GM12878 (cell line): Measurements from ENCODE around the gene TDRD7.

Source experiments
- BCL3 ChIP-seq: IDR thresholded peaks from 2 replicates; pipeline ENCODE4 v1.6.1; 2011; ENCODE audit warnings: borderline replicate concordance, low read depth, mild to moderate bottlenecking, moderate library complexity, low read length; ENCODE audit not compliant: insufficient read depth, poor library complexity, severe bottlenecking
- JUNB ChIP-seq: IDR thresholded peaks from 2 replicates; pipeline ENCODE4 v1.6.1; 2016; ENCODE audit warnings: antibody characterized with exemption, mild to moderate bottlenecking
- POLR2A ChIP-seq: IDR thresholded peaks from 2 replicates; pipeline ENCODE4 v1.6.1; 2011; ENCODE audit warnings: low read depth, mild to moderate bottlenecking, low read length

- TF ChIP-seq BCL3 = no peak
- no peak for TF ChIP-seq POLR2A
- TF ChIP-seq JUNB = 0 out of 2 replicates have a peak, but pooled peaks have one; percentile 15
These were observed 57.0 kb downstream of the TDRD7 start for GRCh38 chr9:97468658-97469448.
